Right lobe of liver (tissue), 4 donors: ENCODE results near the gene AHCYL2.

Experiments
- CTCF ChIP-seq, 4 donors: fragments of 200-600 bp in 3 of 4; fragments of 450-650 bp in 1 of 4; IDR thresholded peaks; one replicate each; pipeline versions ENCODE4 v1.5.1 to v1.8.0; 2016 to 2022; ENCODE audit warnings: antibody characterized with exemption in 4 of 4, mild to moderate bottlenecking in 2 of 4
- POLR2A ChIP-seq: fragments of 450-650 bp; IDR thresholded peaks from one replicate; pipeline ENCODE4 v1.6.1; 2017; ENCODE audit warnings: antibody characterized with exemption, mild to moderate bottlenecking
- donor health status: DM: no; HTN: no; CAD: no.
- donor health status: DM: no; HTN: no; CAD: no.
- donor health status: DM: no; HTN: yes; CAD: no.

- TF ChIP-seq POLR2A (no peak), CTCF (IDR thresholded peaks at IDR 0.05) (no peak)
Observed at GRCh38 chr7:129307592-129307991, 82.8 kb downstream of the AHCYL2 start.
